Activated CD8-positive, alpha-beta T cell treated with anti-CD3 and anti-CD28 coated beads for 36 hours (primary cell): ENCODE measurements around the gene CYLD. TPM values are rescaled to one million over a fixed set of nuclear protein-coding genes. Genes with fewer than 3 reads are reported as not detected.

Experiments
- ATAC-seq: fragments of 200-7000 bp; cut with Tn5 transposase; one replicate; pipeline ENCODE4 v1.10.0; 2021; ENCODE audit warnings: mild to moderate bottlenecking, moderate library complexity
- CTCF ChIA-PET: fragments of 350-600 bp; sonication (Branson Sonifier 250); formaldehyde crosslinking; loops from one replicate; lab custom pipeline; 2021; ENCODE audit warnings: antibody characterized with exemption; lab: Charles Lee
- POLR2A ChIA-PET: fragments of 350-600 bp; sonication (Branson Sonifier 250); formaldehyde crosslinking; loops from one replicate; lab custom pipeline; 2021; ENCODE audit warnings: antibody characterized with exemption; lab: Charles Lee
- DNase-seq: peaks from one replicate; pipeline ENCODE4 v3.0.0-alpha.2; 2020
- H3K27ac Mint-ChIP-seq: one replicate; pipeline ENCODE4 v1.8.0; 2021; ENCODE audit warnings: mild to moderate bottlenecking, mixed read lengths
- H3K27me3 Mint-ChIP-seq: one replicate; pipeline ENCODE4 v1.8.0; 2021; ENCODE audit warnings: mixed read lengths
- H3K36me3 Mint-ChIP-seq: one replicate; pipeline ENCODE4 v1.8.0; 2021; ENCODE audit warnings: low read depth, mixed read lengths
- H3K4me1 Mint-ChIP-seq: one replicate; pipeline ENCODE4 v1.8.0; 2021; ENCODE audit warnings: low read depth, mixed read lengths
- H3K4me3 Mint-ChIP-seq: one replicate; pipeline ENCODE4 v1.8.0; 2021; ENCODE audit warnings: mild to moderate bottlenecking, moderate library complexity, mixed read lengths
- H3K9me3 Mint-ChIP-seq: one replicate; pipeline ENCODE4 v1.8.0; 2021; ENCODE audit warnings: mixed read lengths
- intact Hi-C: fragments of 100-400 bp; cut with micrococcal nuclease; formaldehyde crosslinking; loops from one replicate; pipeline ENCODE4 v1.10.0; 2022
- total RNA-seq, 2 experiments: library from RNA; stranded (reverse); gene quantifications; one replicate each; pipeline ENCODE4 v1.2.3, GENCODE V29; 2021
- TF ChIP-seq, protein P1 (sequence below): fragments of 200-600 bp; IDR thresholded peaks from one replicate; pipeline ENCODE4 v1.8.0; 2022; ENCODE audit warnings: antibody characterized with exemption, mild to moderate bottlenecking

The CYLD gene
- total RNA-seq, 2 experiments from 2014 or later = 86.4 to 94.4 TPM

DNA sequence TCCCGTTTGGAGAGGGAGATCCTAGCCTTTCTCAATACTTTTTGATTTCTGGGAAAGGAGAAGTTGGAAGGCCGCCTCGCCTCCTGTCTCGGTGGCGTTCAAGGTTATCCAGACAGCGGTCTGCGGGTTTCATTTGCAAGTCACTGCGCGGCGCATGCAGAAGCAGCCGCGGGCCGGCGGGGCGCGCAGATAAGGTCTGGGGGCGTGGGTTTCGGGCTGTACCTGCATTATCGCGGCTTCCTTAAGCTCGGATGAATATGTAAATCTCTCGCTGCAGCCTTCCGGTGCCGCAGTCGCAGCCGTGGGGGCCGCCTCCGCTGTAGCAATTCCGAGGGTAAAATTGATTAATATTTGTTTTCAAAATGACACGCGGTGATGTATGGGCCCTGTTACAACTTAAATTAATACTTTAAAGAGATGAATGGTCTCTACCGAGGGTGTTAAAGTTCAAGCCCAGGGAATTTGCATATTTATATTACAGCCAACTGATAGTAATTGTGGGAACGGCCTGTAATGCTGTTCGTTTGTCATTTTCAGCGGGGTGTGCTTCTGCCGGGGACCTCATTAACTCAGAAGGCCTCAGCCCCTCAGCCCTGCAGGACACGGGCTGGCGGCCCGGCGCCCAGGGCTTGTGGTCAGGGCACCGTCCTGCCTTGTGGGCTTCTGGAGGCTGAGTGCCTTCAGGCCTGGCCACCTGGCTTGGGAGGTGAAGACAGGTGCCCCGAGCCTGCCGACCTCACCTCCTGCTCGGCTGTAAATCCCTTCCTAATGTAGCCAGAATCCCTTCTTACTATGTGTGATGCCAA lies 99.4 kb downstream of the CYLD start:
- ChIA-PET CTCF (interaction anchor here (1.9 kb wide), 1 partner anchor 35 kb away, joined by 6 read pairs; no protein-coding TSS in a partner anchor), POLR2A (no interaction called here)
- Mint-ChIP-seq H3K4me1 (peaks cover 22% of the 10 kb centered on the region), H3K9me3 (no peaks in the 10 kb centered on the region), H3K4me3 (peak overlapping the region; percentile 54), H3K27ac (no peak overlapping the region), H3K27me3 (peaks cover 11% of the 10 kb centered on the region), H3K36me3 (no peaks in the 10 kb centered on the region)
- DNase-seq = peak; percentile 61
- TF ChIP-seq, protein P1, sequence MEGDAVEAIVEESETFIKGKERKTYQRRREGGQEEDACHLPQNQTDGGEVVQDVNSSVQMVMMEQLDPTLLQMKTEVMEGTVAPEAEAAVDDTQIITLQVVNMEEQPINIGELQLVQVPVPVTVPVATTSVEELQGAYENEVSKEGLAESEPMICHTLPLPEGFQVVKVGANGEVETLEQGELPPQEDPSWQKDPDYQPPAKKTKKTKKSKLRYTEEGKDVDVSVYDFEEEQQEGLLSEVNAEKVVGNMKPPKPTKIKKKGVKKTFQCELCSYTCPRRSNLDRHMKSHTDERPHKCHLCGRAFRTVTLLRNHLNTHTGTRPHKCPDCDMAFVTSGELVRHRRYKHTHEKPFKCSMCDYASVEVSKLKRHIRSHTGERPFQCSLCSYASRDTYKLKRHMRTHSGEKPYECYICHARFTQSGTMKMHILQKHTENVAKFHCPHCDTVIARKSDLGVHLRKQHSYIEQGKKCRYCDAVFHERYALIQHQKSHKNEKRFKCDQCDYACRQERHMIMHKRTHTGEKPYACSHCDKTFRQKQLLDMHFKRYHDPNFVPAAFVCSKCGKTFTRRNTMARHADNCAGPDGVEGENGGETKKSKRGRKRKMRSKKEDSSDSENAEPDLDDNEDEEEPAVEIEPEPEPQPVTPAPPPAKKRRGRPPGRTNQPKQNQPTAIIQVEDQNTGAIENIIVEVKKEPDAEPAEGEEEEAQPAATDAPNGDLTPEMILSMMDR = no peak
- ATAC-seq = peak; percentile 74
- intact Hi-C loops = no loop called here

GRCh38 chr16:50842013-50842505 lies 100.2 kb downstream of the CYLD start:
- Mint-ChIP-seq H3K27ac (no peak overlapping the region), H3K4me1 (peaks cover 22% of the 10 kb centered on the region), H3K9me3 (no peaks in the 10 kb centered on the region), H3K4me3 (no peak overlapping the region), H3K36me3 (no peaks in the 10 kb centered on the region), H3K27me3 (peaks cover 11% of the 10 kb centered on the region)
- ATAC-seq = no peak
- no peak for DNase-seq
- intact Hi-C loops = no loop called here
- TF ChIP-seq, protein P1 = no peak
- CTCF ChIA-PET = no interaction called here
- POLR2A ChIA-PET = no interaction called here

- ATAC-seq = peak; percentile 74
- peak; percentile 15 for DNase-seq
- Mint-ChIP-seq H3K27me3 (peaks cover 11% of the 10 kb centered on the region), H3K27ac (no peak overlapping the region), H3K4me3 (no peak overlapping the region), H3K36me3 (no peaks in the 10 kb centered on the region), H3K4me1 (peaks cover 22% of the 10 kb centered on the region), H3K9me3 (no peaks in the 10 kb centered on the region)
- CTCF ChIA-PET = no interaction called here
- POLR2A ChIA-PET = no interaction called here
- TF ChIP-seq, protein P1 = no peak
- intact Hi-C loops = no loop called here
Measured at GRCh38 chr16:50842589-50842988, 100.7 kb downstream of the CYLD start.

DNA sequence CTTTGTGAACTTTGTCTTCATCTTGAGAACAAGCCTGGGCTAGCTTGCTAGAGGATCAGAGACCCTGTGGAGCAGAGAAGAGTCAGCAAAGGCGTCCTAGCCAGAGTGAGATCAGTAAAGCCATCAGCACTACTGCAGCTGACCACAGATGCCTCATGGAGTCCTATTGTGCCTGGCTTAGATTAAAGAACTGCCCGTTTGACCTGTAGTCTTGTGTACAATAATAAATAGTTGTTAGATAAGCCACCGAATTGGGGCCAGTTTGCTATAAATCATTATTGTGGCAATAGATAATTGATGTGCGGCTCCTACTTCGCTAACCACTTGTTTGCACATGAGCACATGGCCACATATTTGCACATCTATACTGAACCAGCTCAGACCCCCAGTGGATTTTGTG lies 103.0 kb downstream of the CYLD start:
- POLR2A ChIA-PET = no interaction called here
- Mint-ChIP-seq H3K27me3 (peaks cover 9% of the 10 kb centered on the region), H3K9me3 (no peaks in the 10 kb centered on the region), H3K36me3 (no peaks in the 10 kb centered on the region), H3K27ac (no peak overlapping the region), H3K4me3 (no peak overlapping the region), H3K4me1 (peaks cover 18% of the 10 kb centered on the region)
- TF ChIP-seq, protein P1 = no peak
- CTCF ChIA-PET = no interaction called here
- no peak for ATAC-seq
- intact Hi-C loops = no loop called here
- DNase-seq = no peak

GRCh38 chr16:50845296-50845695 lies 103.4 kb downstream of the CYLD start:
- peaks cover 18% of the 10 kb centered on the region for H3K4me1 Mint-ChIP-seq
- H3K27ac Mint-ChIP-seq = no peak overlapping the region
- H3K27me3 Mint-ChIP-seq = peaks cover 6% of the 10 kb centered on the region
- ChIA-PET POLR2A (no interaction called here), CTCF (no interaction called here)
- ATAC-seq = no peak
- intact Hi-C loops = no loop called here
- no peak for DNase-seq
- H3K4me3 Mint-ChIP-seq = no peak overlapping the region
- no peaks in the 10 kb centered on the region for H3K36me3 Mint-ChIP-seq
- TF ChIP-seq, protein P1 = no peak
- no peaks in the 10 kb centered on the region for H3K9me3 Mint-ChIP-seq
